HG02852 (cell line): ENCODE measurements around the gene CAMK4.

Experiments
- ATAC-seq: cut with Tn5 transposase; IDR thresholded peaks from one replicate; pipeline ENCODE4 v1.9.1; 2021; ENCODE audit warnings: mild to moderate bottlenecking, moderate library complexity; ENCODE audit not compliant: unreplicated experiment

Gene CAMK4

GRCh38 chr5:111469293-111469896 lies 245.2 kb downstream of the CAMK4 start:
- ATAC-seq: no peak

- no peak for ATAC-seq
These were observed 245.7 kb downstream of the CAMK4 start for GRCh38 chr5:111469903-111470302.

GRCh38 chr5:111472096-111472495 lies 247.9 kb downstream of the CAMK4 start:
- ATAC-seq: no peak

DNA sequence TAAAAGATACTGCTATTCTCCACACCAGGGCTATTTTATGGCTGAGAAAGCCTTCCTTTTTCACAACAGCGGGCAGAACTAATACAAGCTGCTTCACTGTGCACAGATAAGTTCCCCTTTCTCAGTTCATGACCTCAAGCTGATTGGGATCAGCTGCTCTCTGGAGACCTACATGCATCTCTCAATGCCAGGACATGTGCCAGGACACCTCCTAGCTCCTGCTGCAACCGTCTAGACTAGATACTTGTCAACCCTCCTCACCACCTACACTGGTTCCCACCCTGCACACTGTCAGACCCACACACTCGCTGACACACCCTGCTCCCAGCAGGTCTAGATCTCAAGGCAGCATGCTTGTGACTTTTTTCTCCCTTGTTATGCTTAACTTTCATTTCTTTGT lies 248.4 kb downstream of the CAMK4 start:
- peak; percentile 77 for ATAC-seq

DNA sequence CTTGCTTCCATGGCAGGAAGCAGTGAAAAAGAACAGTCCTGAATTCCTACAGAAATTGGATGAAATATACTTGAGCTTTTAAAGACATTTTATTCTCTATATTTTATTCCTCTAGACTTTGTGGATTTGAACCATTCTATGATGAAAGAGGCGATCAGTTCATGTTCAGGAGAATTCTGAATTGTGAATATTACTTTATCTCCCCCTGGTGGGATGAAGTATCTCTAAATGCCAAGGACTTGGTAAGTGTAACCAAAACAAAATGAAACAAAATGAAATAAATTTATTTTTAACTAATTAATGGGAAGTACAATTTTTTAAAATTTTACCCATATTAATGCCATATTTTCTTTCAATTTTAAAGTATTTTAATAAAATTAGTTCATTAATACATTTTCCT lies 254.1 kb downstream of the CAMK4 start:
- no peak for ATAC-seq

DNA sequence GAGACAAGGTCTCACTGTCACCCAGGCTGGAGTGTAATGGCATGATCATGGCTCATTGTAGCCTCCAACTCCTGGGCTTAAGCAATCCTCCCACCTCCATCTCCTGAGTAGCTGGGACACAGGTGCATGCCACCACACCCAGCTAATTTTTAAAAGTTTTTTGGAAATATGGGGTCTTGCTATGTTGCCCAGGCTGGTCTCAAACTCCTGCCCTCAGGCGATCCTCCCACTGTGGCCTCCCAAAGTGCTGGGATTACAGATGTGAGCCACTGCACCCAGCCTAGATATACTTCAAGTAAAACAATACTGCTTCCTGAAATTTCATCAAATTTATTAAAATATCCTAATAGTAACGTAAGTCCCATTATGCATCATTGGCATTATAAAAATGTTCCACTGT lies 254.7 kb downstream of the CAMK4 start:
- no peak for ATAC-seq

DNA sequence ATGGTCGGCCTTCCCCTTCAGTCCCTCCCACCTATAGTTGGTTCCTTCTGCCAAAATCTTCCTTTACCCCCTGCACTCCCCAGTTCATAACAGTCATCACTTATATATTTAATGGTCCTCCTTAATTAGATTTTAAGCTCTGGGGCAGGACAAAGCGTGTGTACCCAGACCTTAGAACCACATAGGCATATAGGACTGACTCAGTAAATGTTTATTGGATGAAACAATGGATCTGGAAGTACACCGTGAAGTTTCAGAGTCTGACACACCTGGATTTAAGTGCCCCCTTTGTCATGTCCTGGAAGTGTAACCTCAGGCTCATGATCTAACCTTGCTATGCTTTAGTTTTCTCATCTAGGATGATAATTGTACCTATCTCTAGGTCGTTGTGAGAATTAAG lies 256.2 kb downstream of the CAMK4 start:
- ATAC-seq: no peak

DNA sequence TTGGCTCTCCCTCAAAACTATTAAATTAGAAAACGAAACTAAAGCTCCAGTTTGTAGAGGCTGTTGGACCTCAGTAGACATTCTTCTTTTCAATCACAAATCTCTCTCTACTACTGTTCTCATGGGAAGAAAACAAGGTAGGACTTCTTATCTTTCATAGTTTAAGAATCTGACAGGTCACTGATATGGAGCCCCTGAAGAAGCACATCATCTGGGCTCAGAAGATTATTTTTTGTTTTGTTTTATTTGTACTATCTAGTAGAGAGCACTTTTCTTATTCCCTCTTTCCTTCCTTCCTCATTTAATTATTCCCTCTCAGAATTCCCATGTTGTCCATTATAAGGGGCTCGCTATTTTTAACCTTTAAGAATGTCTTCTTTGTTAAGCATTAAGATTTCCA lies 261.9 kb downstream of the CAMK4 start:
- no peak for ATAC-seq

DNA sequence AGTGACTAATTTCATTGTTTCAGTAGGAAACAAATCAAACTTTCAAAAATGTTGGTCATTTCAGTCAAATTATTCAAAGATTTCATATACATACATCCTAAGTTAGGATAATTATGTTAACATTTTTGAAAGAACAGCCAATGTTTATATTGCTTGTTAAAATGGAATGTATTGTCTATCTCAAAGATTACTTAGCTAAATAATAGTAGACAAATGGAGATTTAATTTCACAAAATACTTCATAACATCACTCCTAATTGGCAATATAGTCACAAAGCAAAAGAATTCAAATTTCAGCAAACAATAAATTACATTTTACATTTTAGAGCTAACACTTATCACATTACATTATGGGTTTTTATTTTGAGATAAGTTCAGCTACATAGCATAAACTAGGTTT lies 262.7 kb downstream of the CAMK4 start:
- no peak for ATAC-seq

- no peak for ATAC-seq
These were observed 264.2 kb downstream of the CAMK4 start for GRCh38 chr5:111488353-111488752.

DNA sequence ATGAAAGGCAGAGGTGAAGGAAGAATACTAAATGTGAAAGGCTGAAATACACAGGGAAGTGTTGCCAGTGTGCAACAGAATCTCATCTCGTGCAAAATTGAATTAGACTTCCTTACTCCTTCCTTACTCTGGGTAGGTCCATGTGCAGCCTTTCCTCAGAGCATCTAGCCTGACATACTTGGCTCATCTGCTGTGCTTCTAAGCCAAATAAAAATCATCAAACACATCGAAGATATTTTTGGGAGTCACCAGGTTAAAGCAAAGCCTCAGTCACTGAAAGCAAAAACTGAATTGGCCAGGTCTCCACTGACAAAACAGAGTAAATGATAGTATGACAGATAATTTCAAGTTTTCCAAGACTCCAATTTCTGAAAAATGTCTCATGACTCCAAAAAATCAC lies 268.8 kb downstream of the CAMK4 start:
- no peak for ATAC-seq

DNA sequence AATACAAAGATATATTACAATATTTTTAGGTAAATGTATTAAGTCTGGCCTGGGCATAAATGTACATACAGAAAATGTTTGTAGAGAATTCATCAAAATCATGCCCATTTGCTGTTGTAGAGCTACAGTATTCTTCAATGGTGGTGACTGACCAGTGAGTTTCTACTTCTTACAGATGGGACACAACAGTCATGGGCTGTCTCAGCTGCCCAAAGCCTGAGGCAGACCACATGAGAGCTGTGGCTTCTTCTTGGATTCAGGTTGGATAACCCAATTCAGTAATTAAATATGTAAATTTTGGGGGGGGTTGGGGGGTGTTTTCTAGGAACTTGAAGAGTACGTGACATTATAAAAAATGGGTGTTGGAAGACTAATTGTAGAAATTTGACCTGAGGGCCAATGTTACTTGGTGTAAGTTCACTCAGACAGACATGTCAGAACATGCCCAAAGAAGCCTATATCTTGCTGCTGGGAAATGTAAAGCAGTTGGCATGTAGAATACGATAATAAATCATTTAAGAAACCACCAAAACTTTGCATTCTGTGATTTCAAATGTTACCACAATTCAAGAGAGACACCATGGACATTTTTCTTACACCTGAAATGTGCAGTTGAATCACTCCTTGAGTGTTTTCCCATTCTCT lies 270.3 kb downstream of the CAMK4 start:
- ATAC-seq: no peak

DNA sequence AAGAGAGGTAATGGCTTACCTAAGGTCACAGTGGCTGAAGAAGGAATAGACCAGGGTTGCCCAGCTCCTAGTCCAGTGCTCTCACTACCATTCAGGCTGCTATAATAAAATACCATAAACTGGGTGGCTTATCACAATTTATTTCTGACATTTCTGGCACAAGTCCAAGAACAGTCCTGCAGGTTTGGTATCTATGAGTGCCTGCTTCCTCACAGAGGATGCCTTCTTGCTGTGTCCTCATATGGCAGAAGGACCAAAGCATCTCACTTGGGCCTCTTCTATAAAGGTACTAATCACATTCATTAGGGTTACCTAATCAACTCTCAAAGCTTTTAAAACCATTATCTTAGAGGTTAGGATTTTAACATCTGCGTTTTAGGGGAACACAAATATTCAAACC lies 271.0 kb downstream of the CAMK4 start:
- ATAC-seq: no peak

- ATAC-seq: peak; percentile 42
These were observed 274.2 kb downstream of the CAMK4 start for GRCh38 chr5:111498346-111498745.

- ATAC-seq: no peak
These were observed 278.8 kb downstream of the CAMK4 start for GRCh38 chr5:111502956-111503355.

GRCh38 chr5:111505096-111505495 lies 280.9 kb downstream of the CAMK4 start:
- ATAC-seq: no peak

GRCh38 chr5:111507276-111507675 lies 283.1 kb downstream of the CAMK4 start:
- no peak for ATAC-seq

- no peak for ATAC-seq
These were observed 284.9 kb downstream of the CAMK4 start for GRCh38 chr5:111509119-111509518.

- no peak for ATAC-seq
These were observed 287.1 kb downstream of the CAMK4 start for GRCh38 chr5:111511174-111511830.

- ATAC-seq: peak; percentile 27
These were observed 287.7 kb downstream of the CAMK4 start for GRCh38 chr5:111511831-111512374.

DNA sequence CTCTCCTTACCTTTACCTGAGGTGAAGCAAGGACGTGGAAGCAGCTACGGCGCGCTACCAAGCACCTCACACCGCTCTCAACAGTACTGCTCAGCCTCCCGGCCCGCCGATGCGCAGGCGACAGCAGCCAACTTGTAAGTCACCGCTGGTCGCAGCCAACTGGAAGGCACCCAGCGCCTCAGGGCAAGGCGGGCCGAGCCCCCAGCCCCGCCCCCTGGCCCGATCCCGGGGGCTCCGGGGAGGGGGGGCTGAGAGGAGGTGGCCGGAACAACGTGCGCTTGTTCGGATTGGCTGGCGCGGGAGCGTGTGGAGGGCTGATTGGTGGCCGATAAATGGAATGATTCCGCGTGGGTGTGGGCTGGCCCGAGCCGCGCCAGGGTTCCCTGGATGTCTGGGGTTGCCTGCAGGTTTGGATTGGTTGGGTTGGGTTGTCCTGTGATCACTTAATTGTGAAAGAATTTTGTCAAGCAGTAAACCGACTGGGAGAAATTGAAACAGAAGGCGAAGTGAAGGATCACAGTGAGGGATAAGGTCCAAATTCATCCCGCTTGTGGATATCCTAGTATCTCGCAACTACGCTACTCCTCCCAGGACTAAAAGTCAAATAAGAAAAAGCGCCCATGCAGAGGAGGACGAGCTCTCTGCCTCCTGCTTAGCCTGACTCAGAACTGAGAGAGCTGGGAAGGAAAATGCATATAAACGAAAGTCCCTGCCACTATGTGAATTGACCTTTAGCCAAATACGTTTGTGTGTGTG lies 288.4 kb downstream of the CAMK4 start, which contains the start of gene STARD4:
STARD4 (minus strand) TSS at position 161 of the 756 bp plus-strand sequence. CDS start 5,102 bp downstream, outside the sequence.
- peak; percentile 84 for ATAC-seq
